ENCODE measurements around the gene COMMD9. TPM values are rescaled to one million over a fixed set of nuclear protein-coding genes. Genes with fewer than 3 reads are reported as not detected.

COMMD9 gene
- total RNA-seq, 3 donors from 2014 or later (not counting 1 experiment from before 2014, with no cell fraction given) = 64.6 to 79.1 (median 74.0) TPM

DNA sequence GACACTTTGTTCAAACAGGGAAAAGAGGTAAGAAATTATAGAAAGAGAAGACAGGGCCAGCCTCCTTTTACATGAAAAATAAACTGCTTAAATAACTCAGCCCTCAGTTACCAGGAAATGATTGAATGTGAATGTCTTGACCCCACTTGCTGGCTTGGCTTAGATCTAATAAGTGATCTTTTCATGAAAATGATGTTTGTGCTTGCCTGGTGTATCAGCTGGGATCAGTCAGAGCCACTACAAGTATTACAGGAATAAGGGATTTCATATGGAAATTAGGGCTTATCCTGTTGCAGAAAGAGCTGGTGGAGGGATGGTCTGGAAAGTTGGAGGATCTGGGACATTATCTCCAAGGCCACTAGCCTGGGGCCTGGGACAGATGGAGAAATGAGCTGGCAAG is 51.8 kb downstream of the COMMD9 start:
- Histone ChIP-seq H3K27ac (ENCODE audit: low read length) (no peak overlapping the region), H3K9me3 (ENCODE audit: control insufficient read depth, insufficient read depth, low read length) (no peaks in the 10 kb centered on the region), H3K4me3 (ENCODE audit: low read length) (no peak overlapping the region), H3K36me3 (ENCODE audit: control insufficient read depth, insufficient read depth, low read length) (no peaks in the 10 kb centered on the region), H3K27me3 (ENCODE audit: control insufficient read depth, insufficient read depth, low read length) (no peaks in the 10 kb centered on the region), H3K4me1 (ENCODE audit: control insufficient read depth, insufficient read depth, low read length) (no peaks in the 10 kb centered on the region)
- DNase-seq (no peak), ATAC-seq (no peak)
- Mint-ChIP-seq H3K4me1 (no peaks in the 10 kb centered on the region), H3K27me3 (ENCODE audit: low read depth in 2 of 2) (peaks cover 4 to 12% of the 10 kb centered on the region in 2 donors), H3K27ac (no peak overlapping the region), H3K4me3 (no peak overlapping the region), H3K36me3 (no peaks in the 10 kb centered on the region), H3K9me3 (no peaks in the 10 kb centered on the region)
- intact Hi-C loops (cut with micrococcal nuclease) = no loop called here
- TF ChIP-seq, protein P1, sequence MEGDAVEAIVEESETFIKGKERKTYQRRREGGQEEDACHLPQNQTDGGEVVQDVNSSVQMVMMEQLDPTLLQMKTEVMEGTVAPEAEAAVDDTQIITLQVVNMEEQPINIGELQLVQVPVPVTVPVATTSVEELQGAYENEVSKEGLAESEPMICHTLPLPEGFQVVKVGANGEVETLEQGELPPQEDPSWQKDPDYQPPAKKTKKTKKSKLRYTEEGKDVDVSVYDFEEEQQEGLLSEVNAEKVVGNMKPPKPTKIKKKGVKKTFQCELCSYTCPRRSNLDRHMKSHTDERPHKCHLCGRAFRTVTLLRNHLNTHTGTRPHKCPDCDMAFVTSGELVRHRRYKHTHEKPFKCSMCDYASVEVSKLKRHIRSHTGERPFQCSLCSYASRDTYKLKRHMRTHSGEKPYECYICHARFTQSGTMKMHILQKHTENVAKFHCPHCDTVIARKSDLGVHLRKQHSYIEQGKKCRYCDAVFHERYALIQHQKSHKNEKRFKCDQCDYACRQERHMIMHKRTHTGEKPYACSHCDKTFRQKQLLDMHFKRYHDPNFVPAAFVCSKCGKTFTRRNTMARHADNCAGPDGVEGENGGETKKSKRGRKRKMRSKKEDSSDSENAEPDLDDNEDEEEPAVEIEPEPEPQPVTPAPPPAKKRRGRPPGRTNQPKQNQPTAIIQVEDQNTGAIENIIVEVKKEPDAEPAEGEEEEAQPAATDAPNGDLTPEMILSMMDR (IDR thresholded peaks at IDR 0.05) = no peak

DNA sequence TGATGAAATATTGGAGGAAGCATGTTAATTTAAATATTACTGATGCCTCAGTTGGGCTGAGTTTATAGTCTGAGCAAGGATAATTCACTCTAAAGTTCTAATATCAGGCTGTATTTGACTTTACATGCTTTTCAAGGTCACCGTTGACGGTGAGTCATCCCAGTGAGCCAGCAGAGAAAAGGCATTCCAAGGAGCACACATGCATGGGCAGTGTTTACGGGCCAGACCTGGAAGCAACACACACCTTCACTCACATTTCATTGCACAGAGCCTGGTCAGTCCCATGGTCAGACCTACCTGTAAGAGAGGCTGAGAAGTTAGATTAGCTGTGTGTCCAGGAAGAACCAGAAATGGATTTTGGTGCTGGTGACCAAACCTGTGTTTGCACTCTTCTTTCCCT is 53.5 kb downstream of the COMMD9 start:
- no peak overlapping the region for H3K27ac Mint-ChIP-seq
- Histone ChIP-seq H3K4me1 (ENCODE audit: control insufficient read depth, insufficient read depth, low read length) (no peaks in the 10 kb centered on the region), H3K27me3 (ENCODE audit: control insufficient read depth, insufficient read depth, low read length) (no peaks in the 10 kb centered on the region), H3K9me3 (ENCODE audit: control insufficient read depth, insufficient read depth, low read length) (no peaks in the 10 kb centered on the region), H3K4me3 (ENCODE audit: low read length) (no peak overlapping the region), H3K36me3 (ENCODE audit: control insufficient read depth, insufficient read depth, low read length) (no peaks in the 10 kb centered on the region), H3K27ac (ENCODE audit: low read length) (no peak overlapping the region)
- TF ChIP-seq, protein P1 (IDR thresholded peaks at IDR 0.05) = no peak
- intact Hi-C loops (cut with micrococcal nuclease) = no loop called here
- DNase-seq (no peak), ATAC-seq (no peak)
- no peaks in the 10 kb centered on the region for H3K4me1 Mint-ChIP-seq
- H3K27me3 Mint-ChIP-seq (ENCODE audit: low read depth in 2 of 2) = peaks cover 4 to 18% of the 10 kb centered on the region in 2 donors
- 100% methylated on average over 3 of the region's 3 CpGs for whole genome bisulfite sequencing (ENCODE audit: insufficient coverage)
- no peak overlapping the region for H3K4me3 Mint-ChIP-seq
- H3K9me3 Mint-ChIP-seq = no peaks in the 10 kb centered on the region
- H3K36me3 Mint-ChIP-seq = no peaks in the 10 kb centered on the region

DNA sequence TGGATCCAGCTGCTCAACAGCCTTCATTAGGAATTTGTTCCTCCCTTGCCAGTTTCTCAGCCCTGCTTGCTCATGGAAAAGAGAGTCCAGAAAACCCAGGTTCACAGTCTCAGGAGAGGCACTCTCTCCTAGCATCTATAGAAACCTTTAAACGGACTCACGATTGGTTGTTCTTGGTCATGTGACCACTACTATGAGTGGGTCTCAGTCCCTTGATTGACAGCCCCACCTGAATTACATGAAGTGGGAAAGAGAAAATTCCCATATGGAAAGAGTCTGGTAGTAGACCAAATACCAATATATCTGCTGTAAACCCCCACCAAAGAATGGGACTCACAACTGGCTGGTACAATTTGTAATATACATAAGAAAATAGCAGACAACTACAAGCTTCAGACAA is 54.4 kb downstream of the COMMD9 start:
- Histone ChIP-seq H3K4me1 (ENCODE audit: control insufficient read depth, insufficient read depth, low read length) (no peaks in the 10 kb centered on the region), H3K9me3 (ENCODE audit: control insufficient read depth, insufficient read depth, low read length) (no peaks in the 10 kb centered on the region), H3K27me3 (ENCODE audit: control insufficient read depth, insufficient read depth, low read length) (no peaks in the 10 kb centered on the region), H3K27ac (ENCODE audit: low read length) (no peak overlapping the region), H3K36me3 (ENCODE audit: control insufficient read depth, insufficient read depth, low read length) (no peaks in the 10 kb centered on the region), H3K4me3 (ENCODE audit: low read length) (no peak overlapping the region)
- DNase-seq = no peak
- H3K27me3 Mint-ChIP-seq (ENCODE audit: low read depth in 2 of 2) = peaks cover 8 to 18% of the 10 kb centered on the region in 2 donors
- 100% methylated on average over 2 of the region's 2 CpGs for WGBS (ENCODE audit: insufficient coverage)
- no peaks in the 10 kb centered on the region for H3K4me1 Mint-ChIP-seq
- intact Hi-C loops (cut with micrococcal nuclease) = no loop called here
- no peaks in the 10 kb centered on the region for H3K36me3 Mint-ChIP-seq
- H3K4me3 Mint-ChIP-seq = no peak overlapping the region
- no peak for ATAC-seq
- no peaks in the 10 kb centered on the region for H3K9me3 Mint-ChIP-seq
- no peak overlapping the region for H3K27ac Mint-ChIP-seq
- TF ChIP-seq, protein P1 (IDR thresholded peaks at IDR 0.05) = no peak

DNA sequence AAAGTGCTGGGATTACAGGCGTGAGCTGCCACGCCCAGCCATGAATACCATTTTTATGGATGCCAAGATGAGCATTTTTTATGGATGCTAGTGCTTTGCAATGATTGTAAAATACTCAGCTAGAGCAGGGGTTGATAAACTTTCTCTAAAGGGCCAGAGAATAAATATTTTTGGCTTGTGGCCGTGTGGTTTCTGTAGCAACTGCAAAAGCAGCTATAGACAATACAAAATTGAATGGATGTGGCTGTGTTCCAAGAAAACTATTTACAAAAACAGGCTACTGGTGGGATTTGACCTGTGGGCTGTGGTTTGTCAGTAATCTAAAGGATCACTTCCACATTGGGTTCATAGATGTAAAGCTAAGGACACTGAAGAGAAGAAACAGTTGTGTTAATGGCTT is 56.0 kb downstream of the COMMD9 start:
- Histone ChIP-seq H3K9me3 (ENCODE audit: control insufficient read depth, insufficient read depth, low read length) (no peaks in the 10 kb centered on the region), H3K36me3 (ENCODE audit: control insufficient read depth, insufficient read depth, low read length) (no peaks in the 10 kb centered on the region), H3K27me3 (ENCODE audit: control insufficient read depth, insufficient read depth, low read length) (no peaks in the 10 kb centered on the region), H3K4me3 (ENCODE audit: low read length) (no peak overlapping the region), H3K27ac (ENCODE audit: low read length) (no peak overlapping the region), H3K4me1 (ENCODE audit: control insufficient read depth, insufficient read depth, low read length) (no peaks in the 10 kb centered on the region)
- Mint-ChIP-seq H3K36me3 (no peaks in the 10 kb centered on the region), H3K9me3 (no peaks in the 10 kb centered on the region), H3K4me1 (peaks cover 0 to 5% of the 10 kb centered on the region in 2 donors), H3K27ac (no peak overlapping the region), H3K27me3 (ENCODE audit: low read depth in 2 of 2) (peaks cover 8 to 18% of the 10 kb centered on the region in 2 donors), H3K4me3 (no peak overlapping the region)
- DNase-seq (no peak), ATAC-seq (no peak)
- intact Hi-C loops (cut with micrococcal nuclease) = no loop called here
- TF ChIP-seq, protein P1 (IDR thresholded peaks at IDR 0.05) = no peak
- WGBS (ENCODE audit: insufficient coverage) = 72% methylated on average over 3 of the region's 3 CpGs
